ENCODE results near the gene KCTD15.

The KCTD15 gene, protein sequence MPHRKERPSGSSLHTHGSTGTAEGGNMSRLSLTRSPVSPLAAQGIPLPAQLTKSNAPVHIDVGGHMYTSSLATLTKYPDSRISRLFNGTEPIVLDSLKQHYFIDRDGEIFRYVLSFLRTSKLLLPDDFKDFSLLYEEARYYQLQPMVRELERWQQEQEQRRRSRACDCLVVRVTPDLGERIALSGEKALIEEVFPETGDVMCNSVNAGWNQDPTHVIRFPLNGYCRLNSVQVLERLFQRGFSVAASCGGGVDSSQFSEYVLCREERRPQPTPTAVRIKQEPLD

DNA sequence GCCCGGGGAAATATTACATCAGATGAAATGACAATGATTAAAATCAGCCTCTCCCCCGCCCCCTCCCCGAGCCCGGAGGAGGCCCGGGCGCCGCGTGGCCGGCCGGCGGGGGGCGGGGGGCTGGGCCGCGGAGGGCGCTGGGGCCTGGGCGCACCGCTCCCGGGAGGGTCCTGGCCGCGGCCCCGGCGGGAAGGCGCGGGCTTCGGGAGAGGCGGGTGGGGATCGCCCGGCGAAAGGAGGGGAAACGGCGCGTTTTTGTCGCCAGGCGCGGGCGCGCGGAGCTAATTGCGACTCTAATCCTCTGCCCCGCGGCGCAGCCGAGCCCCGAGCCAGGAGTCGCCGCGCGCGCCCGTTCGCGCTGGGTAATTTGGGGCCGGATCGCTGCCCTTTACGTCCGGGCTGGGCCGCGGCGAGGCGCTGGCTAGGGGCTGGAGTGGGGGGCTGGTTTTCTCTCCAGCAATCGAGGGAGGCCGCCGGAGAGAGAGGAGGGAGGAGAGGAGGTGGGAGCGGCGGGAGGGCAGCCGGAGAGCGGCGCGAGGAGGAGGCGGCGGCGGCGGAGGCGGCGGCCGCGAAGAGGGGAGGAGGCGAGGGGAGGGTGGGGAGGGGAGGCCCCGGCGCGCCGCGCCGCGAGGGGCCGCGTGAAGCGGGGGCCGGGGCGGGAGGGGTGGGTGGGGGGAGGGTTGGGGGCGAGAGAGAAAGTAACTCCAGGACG is at the start of gene KCTD15:
KCTD15 (plus strand) TSS at position 707 of the 712 bp plus-strand sequence. CDS start 3,585 bp downstream, outside the sequence.
- H4K20me1 ChIP-seq (ENCODE audit: insufficient read depth, low read length, poor library complexity, severe bottlenecking): no peaks in the 10 kb centered on the region
- no peaks in the 10 kb centered on the region for H3K27me3 ChIP-seq (ENCODE audit: insufficient read depth, low read length, poor library complexity, severe bottlenecking)
- H3K36me3 ChIP-seq (ENCODE audit: insufficient read depth, low read length): no peaks in the 10 kb centered on the region
- TF ChIP-seq EZH2phosphoT487 (IDR thresholded peaks at IDR 0.05; ENCODE audit: borderline replicate concordance): no peak
- TF ChIP-seq CTCF (conservative IDR thresholded peaks at IDR 0.05; ENCODE audit: low read length): no peak
- no peaks in the 10 kb centered on the region for H3K9me3 ChIP-seq (ENCODE audit: insufficient read depth, low read depth, low read length)
- H3K4me1 ChIP-seq (ENCODE audit: insufficient read depth, low read length, poor library complexity, severe bottlenecking): peaks cover 11% of the 10 kb centered on the region
- peak within 1 kb of the TSS; percentile 80 for H3K9ac ChIP-seq (ENCODE audit: low read depth, low read length, poor library complexity, severe bottlenecking)
- H2AFZ ChIP-seq (ENCODE audit: low read length): peak within 1 kb of the TSS; percentile 64; the same call in 1 of the 2 replicates
- H3K9me2 ChIP-seq (replicated peaks; ENCODE audit: low read depth, low read length): no peaks in the 10 kb centered on the region
- H3K4me3 ChIP-seq (ENCODE audit: low read length, poor library complexity, severe bottlenecking): peak within 1 kb of the TSS; percentile 77
- peak within 1 kb of the TSS; percentile 64 for H3K4me2 ChIP-seq (ENCODE audit: low read depth, low read length, poor library complexity, severe bottlenecking)
- H3K79me2 ChIP-seq (ENCODE audit: insufficient read depth, low read length): peaks cover 8% of the 10 kb centered on the region
- H3F3A ChIP-seq (ENCODE audit: low read depth): no peaks in the 10 kb centered on the region

- Histone ChIP-seq H2AFZ (ENCODE audit: low read length) (no peak overlapping the region), H3K27me3 (ENCODE audit: insufficient read depth, low read length, poor library complexity, severe bottlenecking) (no peaks in the 10 kb centered on the region), H3F3A (ENCODE audit: low read depth) (no peaks in the 10 kb centered on the region), H3K4me3 (ENCODE audit: low read length, poor library complexity, severe bottlenecking) (no peak overlapping the region), H3K79me2 (ENCODE audit: insufficient read depth, low read length) (no peaks in the 10 kb centered on the region), H3K36me3 (ENCODE audit: insufficient read depth, low read length) (no peaks in the 10 kb centered on the region), H4K20me1 (ENCODE audit: insufficient read depth, low read length, poor library complexity, severe bottlenecking) (no peaks in the 10 kb centered on the region), H3K9me3 (ENCODE audit: insufficient read depth, low read depth, low read length) (no peaks in the 10 kb centered on the region), H3K9me2 (replicated peaks; ENCODE audit: low read depth, low read length) (no peaks in the 10 kb centered on the region), H3K4me1 (ENCODE audit: insufficient read depth, low read length, poor library complexity, severe bottlenecking) (no peaks in the 10 kb centered on the region), H3K4me2 (ENCODE audit: low read depth, low read length, poor library complexity, severe bottlenecking) (no peak overlapping the region), H3K9ac (ENCODE audit: low read depth, low read length, poor library complexity, severe bottlenecking) (no peak overlapping the region)
- TF ChIP-seq EZH2phosphoT487 (IDR thresholded peaks at IDR 0.05; ENCODE audit: borderline replicate concordance) (no peak), CTCF (conservative IDR thresholded peaks at IDR 0.05; ENCODE audit: low read length) (no peak)
Observed at GRCh38 chr19:33747273-33747672, 49.4 kb upstream of the KCTD15 start.

GRCh38 chr19:33748231-33748630 is 48.4 kb upstream of the KCTD15 start:
- H3K9ac ChIP-seq (ENCODE audit: low read depth, low read length, poor library complexity, severe bottlenecking): no peak overlapping the region
- H3K4me3 ChIP-seq (ENCODE audit: low read length, poor library complexity, severe bottlenecking): no peak overlapping the region
- H2AFZ ChIP-seq (ENCODE audit: low read length): no peak overlapping the region
- H3K27me3 ChIP-seq (ENCODE audit: insufficient read depth, low read length, poor library complexity, severe bottlenecking): no peaks in the 10 kb centered on the region
- H4K20me1 ChIP-seq (ENCODE audit: insufficient read depth, low read length, poor library complexity, severe bottlenecking): no peaks in the 10 kb centered on the region
- no peaks in the 10 kb centered on the region for H3F3A ChIP-seq (ENCODE audit: low read depth)
- TF ChIP-seq CTCF (conservative IDR thresholded peaks at IDR 0.05; ENCODE audit: low read length) (no peak), EZH2phosphoT487 (IDR thresholded peaks at IDR 0.05; ENCODE audit: borderline replicate concordance) (no peak)
- no peaks in the 10 kb centered on the region for H3K9me2 ChIP-seq (replicated peaks; ENCODE audit: low read depth, low read length)
- H3K9me3 ChIP-seq (ENCODE audit: insufficient read depth, low read depth, low read length): no peaks in the 10 kb centered on the region
- no peaks in the 10 kb centered on the region for H3K36me3 ChIP-seq (ENCODE audit: insufficient read depth, low read length)
- H3K4me2 ChIP-seq (ENCODE audit: low read depth, low read length, poor library complexity, severe bottlenecking): no peak overlapping the region
- H3K4me1 ChIP-seq (ENCODE audit: insufficient read depth, low read length, poor library complexity, severe bottlenecking): no peaks in the 10 kb centered on the region
- H3K79me2 ChIP-seq (ENCODE audit: insufficient read depth, low read length): no peaks in the 10 kb centered on the region

All from Loucy (cell line).